HL-60 (cell line): ENCODE measurements around the gene IRF7.

ENCODE experiments used
- CTCF ChIP-seq: IDR thresholded peaks from one replicate; pipeline ENCODE4 v1.5.1; 2011; ENCODE audit warnings: low read length, control low read depth, inconsistent platforms; ENCODE audit not compliant: insufficient read depth
- GABPA ChIP-seq: IDR thresholded peaks from 2 replicates; pipeline ENCODE4 v1.6.1; 2012; ENCODE audit warnings: low read depth
- POLR2AphosphoS5 ChIP-seq: IDR thresholded peaks from 2 replicates; pipeline ENCODE4 v1.6.1; 2012; ENCODE audit warnings: low read depth
- REST ChIP-seq: IDR thresholded peaks from 2 replicates; pipeline ENCODE4 v1.6.1; 2012; ENCODE audit warnings: low read depth; ENCODE audit not compliant: insufficient replicate concordance
- SPI1 ChIP-seq: IDR thresholded peaks from 2 replicates; pipeline ENCODE4 v1.6.1; 2012; ENCODE audit warnings: low read depth, mild to moderate bottlenecking, borderline replicate concordance

GRCh38 chr11:659532-660085 is 43.9 kb upstream of the IRF7 start:
- TF ChIP-seq CTCF (no peak), GABPA (no peak), POLR2AphosphoS5 (no peak), SPI1 (no peak), REST (no peak)
